ENCODE results near the gene OR1I1. TPM values are rescaled to one million over a fixed set of nuclear protein-coding genes. Genes with fewer than 3 reads are reported as not detected.

Gene OR1I1
- total RNA-seq, 1 experiment from 2014 or later: not detected

DNA sequence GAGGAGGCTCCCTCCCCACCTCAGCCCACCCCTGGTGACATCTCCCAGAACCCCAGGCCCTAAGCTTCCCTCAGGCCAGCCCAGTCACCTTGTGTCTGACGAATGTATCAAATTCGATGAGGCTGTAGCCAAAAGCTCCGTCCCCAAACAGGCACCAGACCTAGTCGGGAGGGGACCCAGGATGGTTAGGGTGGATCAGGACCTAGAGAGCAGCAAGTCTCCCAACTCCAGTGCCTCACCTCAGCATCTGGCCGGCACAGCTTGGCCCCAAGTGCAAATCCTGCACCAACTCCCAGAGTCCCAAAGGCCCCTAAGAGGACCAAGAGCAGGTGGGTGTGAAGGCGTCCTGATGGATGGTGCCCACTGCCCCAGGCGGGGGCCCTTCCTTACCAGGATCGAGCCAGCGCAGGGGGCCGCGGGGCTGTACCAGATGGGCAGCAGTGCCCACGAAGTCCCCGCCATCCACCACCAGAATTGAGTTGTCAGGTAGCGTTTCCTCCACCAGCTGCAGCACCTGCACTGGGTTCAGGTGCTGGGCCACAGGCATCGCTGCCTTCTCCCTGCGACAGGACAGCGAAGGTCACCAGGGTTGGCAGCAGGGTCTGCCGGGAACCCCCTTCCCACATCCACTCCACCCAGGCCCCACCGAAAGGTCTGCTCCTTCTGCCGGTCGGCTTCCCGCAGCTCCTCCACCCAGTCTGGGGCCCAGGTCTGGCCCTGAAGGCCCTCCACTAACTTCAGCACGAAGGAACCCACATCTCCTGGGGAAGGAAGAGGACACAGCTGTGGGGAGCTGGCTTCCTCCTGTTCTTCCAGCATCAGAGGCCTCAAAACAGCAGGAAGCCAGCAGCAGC is 34.0 kb downstream of the OR1I1 start:
- Mint-ChIP-seq H3K9me3 (no peaks in the 10 kb centered on the region), H3K27me3 (ENCODE audit: low read depth) (no peaks in the 10 kb centered on the region), H3K4me1 (no peaks in the 10 kb centered on the region), H3K4me3 (no peak overlapping the region), H3K27ac (no peak overlapping the region), H3K36me3 (peaks cover 68% of the 10 kb centered on the region)
- TF ChIP-seq ZNF423 (CRISPR knock-in tag; IDR thresholded peaks at IDR 0.05) (no peak), TP53 (CRISPR knock-in tag; IDR thresholded peaks at IDR 0.05) (no peak), TEAD4 (CRISPR knock-in tag; IDR thresholded peaks at IDR 0.05) (no peak), GTF2I (CRISPR knock-in tag; conservative IDR thresholded peaks at IDR 0.05) (no peak), SP1 (CRISPR knock-in tag; conservative IDR thresholded peaks at IDR 0.05) (no peak), ZNF671 (CRISPR knock-in tag; IDR thresholded peaks at IDR 0.05) (no peak), NR2C2 (CRISPR knock-in tag; IDR thresholded peaks at IDR 0.05) (no peak)
- TF ChIP-seq, protein P1, sequence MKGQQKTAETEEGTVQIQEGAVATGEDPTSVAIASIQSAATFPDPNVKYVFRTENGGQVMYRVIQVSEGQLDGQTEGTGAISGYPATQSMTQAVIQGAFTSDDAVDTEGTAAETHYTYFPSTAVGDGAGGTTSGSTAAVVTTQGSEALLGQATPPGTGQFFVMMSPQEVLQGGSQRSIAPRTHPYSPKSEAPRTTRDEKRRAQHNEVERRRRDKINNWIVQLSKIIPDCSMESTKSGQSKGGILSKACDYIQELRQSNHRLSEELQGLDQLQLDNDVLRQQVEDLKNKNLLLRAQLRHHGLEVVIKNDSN (CRISPR knock-in tag; IDR thresholded peaks at IDR 0.05): no peak
- TF ChIP-seq, protein P2, sequence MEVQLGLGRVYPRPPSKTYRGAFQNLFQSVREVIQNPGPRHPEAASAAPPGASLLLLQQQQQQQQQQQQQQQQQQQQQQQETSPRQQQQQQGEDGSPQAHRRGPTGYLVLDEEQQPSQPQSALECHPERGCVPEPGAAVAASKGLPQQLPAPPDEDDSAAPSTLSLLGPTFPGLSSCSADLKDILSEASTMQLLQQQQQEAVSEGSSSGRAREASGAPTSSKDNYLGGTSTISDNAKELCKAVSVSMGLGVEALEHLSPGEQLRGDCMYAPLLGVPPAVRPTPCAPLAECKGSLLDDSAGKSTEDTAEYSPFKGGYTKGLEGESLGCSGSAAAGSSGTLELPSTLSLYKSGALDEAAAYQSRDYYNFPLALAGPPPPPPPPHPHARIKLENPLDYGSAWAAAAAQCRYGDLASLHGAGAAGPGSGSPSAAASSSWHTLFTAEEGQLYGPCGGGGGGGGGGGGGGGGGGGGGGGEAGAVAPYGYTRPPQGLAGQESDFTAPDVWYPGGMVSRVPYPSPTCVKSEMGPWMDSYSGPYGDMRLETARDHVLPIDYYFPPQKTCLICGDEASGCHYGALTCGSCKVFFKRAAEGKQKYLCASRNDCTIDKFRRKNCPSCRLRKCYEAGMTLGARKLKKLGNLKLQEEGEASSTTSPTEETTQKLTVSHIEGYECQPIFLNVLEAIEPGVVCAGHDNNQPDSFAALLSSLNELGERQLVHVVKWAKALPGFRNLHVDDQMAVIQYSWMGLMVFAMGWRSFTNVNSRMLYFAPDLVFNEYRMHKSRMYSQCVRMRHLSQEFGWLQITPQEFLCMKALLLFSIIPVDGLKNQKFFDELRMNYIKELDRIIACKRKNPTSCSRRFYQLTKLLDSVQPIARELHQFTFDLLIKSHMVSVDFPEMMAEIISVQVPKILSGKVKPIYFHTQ (CRISPR knock-in tag; IDR thresholded peaks at IDR 0.05): no peak
- TF ChIP-seq, protein P3, sequence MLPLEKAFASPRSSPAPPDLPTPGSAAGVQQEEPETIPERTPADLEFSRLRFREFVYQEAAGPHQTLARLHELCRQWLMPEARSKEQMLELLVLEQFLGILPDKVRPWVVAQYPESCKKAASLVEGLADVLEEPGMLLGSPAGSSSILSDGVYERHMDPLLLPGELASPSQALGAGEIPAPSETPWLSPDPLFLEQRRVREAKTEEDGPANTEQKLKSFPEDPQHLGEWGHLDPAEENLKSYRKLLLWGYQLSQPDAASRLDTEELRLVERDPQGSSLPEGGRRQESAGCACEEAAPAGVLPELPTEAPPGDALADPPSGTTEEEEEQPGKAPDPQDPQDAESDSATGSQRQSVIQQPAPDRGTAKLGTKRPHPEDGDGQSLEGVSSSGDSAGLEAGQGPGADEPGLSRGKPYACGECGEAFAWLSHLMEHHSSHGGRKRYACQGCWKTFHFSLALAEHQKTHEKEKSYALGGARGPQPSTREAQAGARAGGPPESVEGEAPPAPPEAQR (CRISPR knock-in tag; IDR thresholded peaks at IDR 0.05): no peak
- TF ChIP-seq, protein P4, sequence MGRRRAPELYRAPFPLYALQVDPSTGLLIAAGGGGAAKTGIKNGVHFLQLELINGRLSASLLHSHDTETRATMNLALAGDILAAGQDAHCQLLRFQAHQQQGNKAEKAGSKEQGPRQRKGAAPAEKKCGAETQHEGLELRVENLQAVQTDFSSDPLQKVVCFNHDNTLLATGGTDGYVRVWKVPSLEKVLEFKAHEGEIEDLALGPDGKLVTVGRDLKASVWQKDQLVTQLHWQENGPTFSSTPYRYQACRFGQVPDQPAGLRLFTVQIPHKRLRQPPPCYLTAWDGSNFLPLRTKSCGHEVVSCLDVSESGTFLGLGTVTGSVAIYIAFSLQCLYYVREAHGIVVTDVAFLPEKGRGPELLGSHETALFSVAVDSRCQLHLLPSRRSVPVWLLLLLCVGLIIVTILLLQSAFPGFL (CRISPR knock-in tag; IDR thresholded peaks at IDR 0.05; ENCODE audit: borderline replicate concordance): no peak
- TF ChIP-seq, protein P5, sequence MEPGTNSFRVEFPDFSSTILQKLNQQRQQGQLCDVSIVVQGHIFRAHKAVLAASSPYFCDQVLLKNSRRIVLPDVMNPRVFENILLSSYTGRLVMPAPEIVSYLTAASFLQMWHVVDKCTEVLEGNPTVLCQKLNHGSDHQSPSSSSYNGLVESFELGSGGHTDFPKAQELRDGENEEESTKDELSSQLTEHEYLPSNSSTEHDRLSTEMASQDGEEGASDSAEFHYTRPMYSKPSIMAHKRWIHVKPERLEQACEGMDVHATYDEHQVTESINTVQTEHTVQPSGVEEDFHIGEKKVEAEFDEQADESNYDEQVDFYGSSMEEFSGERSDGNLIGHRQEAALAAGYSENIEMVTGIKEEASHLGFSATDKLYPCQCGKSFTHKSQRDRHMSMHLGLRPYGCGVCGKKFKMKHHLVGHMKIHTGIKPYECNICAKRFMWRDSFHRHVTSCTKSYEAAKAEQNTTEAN (CRISPR knock-in tag; IDR thresholded peaks at IDR 0.05): no peak
- TF ChIP-seq, protein P6, sequence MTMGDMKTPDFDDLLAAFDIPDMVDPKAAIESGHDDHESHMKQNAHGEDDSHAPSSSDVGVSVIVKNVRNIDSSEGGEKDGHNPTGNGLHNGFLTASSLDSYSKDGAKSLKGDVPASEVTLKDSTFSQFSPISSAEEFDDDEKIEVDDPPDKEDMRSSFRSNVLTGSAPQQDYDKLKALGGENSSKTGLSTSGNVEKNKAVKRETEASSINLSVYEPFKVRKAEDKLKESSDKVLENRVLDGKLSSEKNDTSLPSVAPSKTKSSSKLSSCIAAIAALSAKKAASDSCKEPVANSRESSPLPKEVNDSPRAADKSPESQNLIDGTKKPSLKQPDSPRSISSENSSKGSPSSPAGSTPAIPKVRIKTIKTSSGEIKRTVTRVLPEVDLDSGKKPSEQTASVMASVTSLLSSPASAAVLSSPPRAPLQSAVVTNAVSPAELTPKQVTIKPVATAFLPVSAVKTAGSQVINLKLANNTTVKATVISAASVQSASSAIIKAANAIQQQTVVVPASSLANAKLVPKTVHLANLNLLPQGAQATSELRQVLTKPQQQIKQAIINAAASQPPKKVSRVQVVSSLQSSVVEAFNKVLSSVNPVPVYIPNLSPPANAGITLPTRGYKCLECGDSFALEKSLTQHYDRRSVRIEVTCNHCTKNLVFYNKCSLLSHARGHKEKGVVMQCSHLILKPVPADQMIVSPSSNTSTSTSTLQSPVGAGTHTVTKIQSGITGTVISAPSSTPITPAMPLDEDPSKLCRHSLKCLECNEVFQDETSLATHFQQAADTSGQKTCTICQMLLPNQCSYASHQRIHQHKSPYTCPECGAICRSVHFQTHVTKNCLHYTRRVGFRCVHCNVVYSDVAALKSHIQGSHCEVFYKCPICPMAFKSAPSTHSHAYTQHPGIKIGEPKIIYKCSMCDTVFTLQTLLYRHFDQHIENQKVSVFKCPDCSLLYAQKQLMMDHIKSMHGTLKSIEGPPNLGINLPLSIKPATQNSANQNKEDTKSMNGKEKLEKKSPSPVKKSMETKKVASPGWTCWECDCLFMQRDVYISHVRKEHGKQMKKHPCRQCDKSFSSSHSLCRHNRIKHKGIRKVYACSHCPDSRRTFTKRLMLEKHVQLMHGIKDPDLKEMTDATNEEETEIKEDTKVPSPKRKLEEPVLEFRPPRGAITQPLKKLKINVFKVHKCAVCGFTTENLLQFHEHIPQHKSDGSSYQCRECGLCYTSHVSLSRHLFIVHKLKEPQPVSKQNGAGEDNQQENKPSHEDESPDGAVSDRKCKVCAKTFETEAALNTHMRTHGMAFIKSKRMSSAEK (CRISPR knock-in tag; IDR thresholded peaks at IDR 0.05; ENCODE audit: borderline replicate concordance): no peak
- POLR2A ChIA-PET: no interaction called here
- DNase-seq (ENCODE audit: low spot score) (no peak), ATAC-seq (no peak)
- CTCF ChIA-PET: interaction anchor here (1.1 to 1.3 kb wide), 3 partner anchors 14 to 16 kb away, joined by 3 to 4 read pairs (median 4); no protein-coding TSS in a partner anchor
